ENCODE results near the gene MIGA2.

The MIGA2 gene

GRCh38 chr9:129098328-129098727 is 61.9 kb downstream of the MIGA2 start:
- H3K4me3 ChIP-seq (ENCODE audit: low read depth, low read length): no peak overlapping the region
- DNase-seq (ENCODE audit: low read depth, low spot score): no peak
- in situ Hi-C loops (cut with HindIII; ENCODE audit: low sequenced_read_pairs): no loop called here
- TF ChIP-seq CTCF (IDR thresholded peaks at IDR 0.05; ENCODE audit: low read depth, low read length): no peak

GRCh38 chr9:129100383-129101169 is 64.2 kb downstream of the MIGA2 start:
- TF ChIP-seq CTCF (IDR thresholded peaks at IDR 0.05; ENCODE audit: low read depth, low read length): no peak
- H3K4me3 ChIP-seq (ENCODE audit: low read depth, low read length): no peak overlapping the region
- DNase-seq (ENCODE audit: low read depth, low spot score): no peak
- in situ Hi-C loops (cut with HindIII; ENCODE audit: low sequenced_read_pairs): no loop called here

GRCh38 chr9:129101279-129101678 is 64.9 kb downstream of the MIGA2 start:
- DNase-seq (ENCODE audit: low read depth, low spot score): no peak
- no peak for TF ChIP-seq CTCF (IDR thresholded peaks at IDR 0.05; ENCODE audit: low read depth, low read length)
- H3K4me3 ChIP-seq (ENCODE audit: low read depth, low read length): no peak overlapping the region
- in situ Hi-C loops (cut with HindIII; ENCODE audit: low sequenced_read_pairs): no loop called here

GRCh38 chr9:129102095-129102525 is 65.7 kb downstream of the MIGA2 start:
- no peak for TF ChIP-seq CTCF (IDR thresholded peaks at IDR 0.05; ENCODE audit: low read depth, low read length)
- DNase-seq (ENCODE audit: low read depth, low spot score): no peak
- in situ Hi-C loops (cut with HindIII; ENCODE audit: low sequenced_read_pairs): no loop called here
- no peak overlapping the region for H3K4me3 ChIP-seq (ENCODE audit: low read depth, low read length)

GRCh38 chr9:129102791-129103594 is 66.6 kb downstream of the MIGA2 start:
- peak; percentile 34 for DNase-seq (ENCODE audit: low read depth, low spot score)

GRCh38 chr9:129103595-129103965 is 67.2 kb downstream of the MIGA2 start:
- DNase-seq (ENCODE audit: low read depth, low spot score): no peak
- in situ Hi-C loops (cut with HindIII; ENCODE audit: low sequenced_read_pairs): no loop called here
- H3K4me3 ChIP-seq (ENCODE audit: low read depth, low read length): no peak overlapping the region
- no peak for TF ChIP-seq CTCF (IDR thresholded peaks at IDR 0.05; ENCODE audit: low read depth, low read length)

More at GRCh38 chr9:129102791-129103594, 66.6 kb downstream of the MIGA2 start:
- TF ChIP-seq CTCF (IDR thresholded peaks at IDR 0.05; ENCODE audit: low read depth, low read length): peak; percentile 75
- H3K4me3 ChIP-seq (ENCODE audit: low read depth, low read length): no peak overlapping the region
- in situ Hi-C loops (cut with HindIII; ENCODE audit: low sequenced_read_pairs): no loop called here

All from astrocyte of the spinal cord (primary cell).